GM12865 (cell line): ENCODE measurements around the gene EED.

Experiments used
- DNase-seq: peaks from one replicate; pipeline ENCODE4 v3.0.0; 2010; ENCODE audit warnings: low read depth
- H3K4me3 ChIP-seq: 2 replicates; pipeline ENCODE4 v1.5.1; 2011; ENCODE audit warnings: mild to moderate bottlenecking, low read depth, low read length, control low read depth
- CTCF ChIP-seq: IDR thresholded peaks from 2 replicates; pipeline ENCODE4 v1.5.1; 2011; ENCODE audit warnings: low read length, control low read depth, low read depth, inconsistent platforms; ENCODE audit not compliant: insufficient read depth; ENCODE audit errors: missing control alignments

Gene EED

GRCh38 chr11:86274999-86275398, 30.4 kb downstream of the EED start:
- H3K4me3 ChIP-seq: no peak overlapping the region
- DNase-seq: no peak
- no peak for TF ChIP-seq CTCF

- DNase-seq: no peak
Measured at GRCh38 chr11:86275493-86276370, 31.2 kb downstream of the EED start.

GRCh38 chr11:86277741-86278140, 33.2 kb downstream of the EED start:
- no peak overlapping the region for H3K4me3 ChIP-seq
- no peak for TF ChIP-seq CTCF
- no peak for DNase-seq

More at GRCh38 chr11:86275493-86276370, 31.2 kb downstream of the EED start:
- no peak for TF ChIP-seq CTCF
- no peak overlapping the region for H3K4me3 ChIP-seq

GRCh38 chr11:86278226-86278625, 33.7 kb downstream of the EED start:
- no peak for DNase-seq
- no peak for TF ChIP-seq CTCF
- no peak overlapping the region for H3K4me3 ChIP-seq

GRCh38 chr11:86279747-86280146, 35.2 kb downstream of the EED start:
- no peak overlapping the region for H3K4me3 ChIP-seq
- DNase-seq: no peak
- TF ChIP-seq CTCF: no peak

GRCh38 chr11:86287468-86287796, 42.9 kb downstream of the EED start:
- no peak for TF ChIP-seq CTCF
- DNase-seq: no peak
- no peak overlapping the region for H3K4me3 ChIP-seq
